T follicular helper cell (primary cell): ENCODE measurements around the gene MLEC.

ENCODE experiments used
- DNase-seq: peaks from one replicate; pipeline ENCODE4 v3.0.0-alpha.2; 2020; ENCODE audit warnings: low read depth
- total RNA-seq, 2 experiments: gene quantifications; one replicate each; lab custom pipeline; 2026; lab: John Stamatoyannopoulos, UW

Gene MLEC, protein sequence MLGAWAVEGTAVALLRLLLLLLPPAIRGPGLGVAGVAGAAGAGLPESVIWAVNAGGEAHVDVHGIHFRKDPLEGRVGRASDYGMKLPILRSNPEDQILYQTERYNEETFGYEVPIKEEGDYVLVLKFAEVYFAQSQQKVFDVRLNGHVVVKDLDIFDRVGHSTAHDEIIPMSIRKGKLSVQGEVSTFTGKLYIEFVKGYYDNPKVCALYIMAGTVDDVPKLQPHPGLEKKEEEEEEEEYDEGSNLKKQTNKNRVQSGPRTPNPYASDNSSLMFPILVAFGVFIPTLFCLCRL
- 148 to 266 reads per million in 2 experiments for total RNA-seq

DNA sequence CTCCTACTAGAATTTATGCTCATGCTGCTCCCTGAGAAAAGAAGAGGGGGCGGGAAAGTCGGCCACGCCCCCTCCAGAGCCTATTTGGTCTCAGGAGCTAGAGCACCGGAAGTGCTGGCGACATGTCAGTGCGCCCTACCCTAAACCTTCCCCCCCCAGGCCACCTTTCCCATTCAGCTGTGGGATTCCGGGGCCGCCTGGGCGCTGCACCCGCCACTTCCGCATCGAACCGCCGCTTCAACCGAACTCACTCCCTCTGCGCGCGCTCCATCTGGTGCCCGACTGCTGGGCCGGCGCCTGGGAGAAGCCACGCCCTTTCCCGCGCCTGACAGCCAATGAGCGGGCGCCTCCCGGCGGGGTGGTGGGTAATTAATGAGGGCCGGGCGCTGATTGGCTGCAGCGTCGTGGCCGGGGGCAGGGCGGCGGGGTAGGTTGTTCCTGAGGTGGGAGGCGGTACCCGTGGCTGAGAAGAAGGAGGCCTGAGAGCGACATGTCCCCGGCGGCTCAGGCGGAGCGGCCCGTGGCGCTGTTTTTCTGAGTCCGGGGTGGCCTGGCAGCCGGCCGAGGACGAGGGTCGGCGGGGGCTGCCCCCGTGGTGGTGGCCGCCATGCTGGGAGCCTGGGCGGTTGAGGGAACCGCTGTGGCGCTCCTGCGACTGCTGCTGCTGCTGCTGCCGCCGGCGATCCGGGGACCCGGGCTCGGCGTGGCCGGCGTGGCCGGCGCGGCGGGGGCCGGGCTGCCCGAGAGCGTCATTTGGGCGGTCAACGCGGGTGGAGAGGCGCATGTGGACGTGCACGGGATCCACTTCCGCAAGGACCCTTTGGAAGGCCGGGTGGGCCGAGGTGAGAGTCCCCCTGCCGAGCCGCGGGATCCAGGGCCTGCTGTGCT is at the start of gene MLEC:
Gene MLEC (plus strand): TSS at position 460 of the 888 bp plus-strand sequence. CDS start 148 bp downstream, at position 608.
- DNase-seq = peak; percentile 99

DNA sequence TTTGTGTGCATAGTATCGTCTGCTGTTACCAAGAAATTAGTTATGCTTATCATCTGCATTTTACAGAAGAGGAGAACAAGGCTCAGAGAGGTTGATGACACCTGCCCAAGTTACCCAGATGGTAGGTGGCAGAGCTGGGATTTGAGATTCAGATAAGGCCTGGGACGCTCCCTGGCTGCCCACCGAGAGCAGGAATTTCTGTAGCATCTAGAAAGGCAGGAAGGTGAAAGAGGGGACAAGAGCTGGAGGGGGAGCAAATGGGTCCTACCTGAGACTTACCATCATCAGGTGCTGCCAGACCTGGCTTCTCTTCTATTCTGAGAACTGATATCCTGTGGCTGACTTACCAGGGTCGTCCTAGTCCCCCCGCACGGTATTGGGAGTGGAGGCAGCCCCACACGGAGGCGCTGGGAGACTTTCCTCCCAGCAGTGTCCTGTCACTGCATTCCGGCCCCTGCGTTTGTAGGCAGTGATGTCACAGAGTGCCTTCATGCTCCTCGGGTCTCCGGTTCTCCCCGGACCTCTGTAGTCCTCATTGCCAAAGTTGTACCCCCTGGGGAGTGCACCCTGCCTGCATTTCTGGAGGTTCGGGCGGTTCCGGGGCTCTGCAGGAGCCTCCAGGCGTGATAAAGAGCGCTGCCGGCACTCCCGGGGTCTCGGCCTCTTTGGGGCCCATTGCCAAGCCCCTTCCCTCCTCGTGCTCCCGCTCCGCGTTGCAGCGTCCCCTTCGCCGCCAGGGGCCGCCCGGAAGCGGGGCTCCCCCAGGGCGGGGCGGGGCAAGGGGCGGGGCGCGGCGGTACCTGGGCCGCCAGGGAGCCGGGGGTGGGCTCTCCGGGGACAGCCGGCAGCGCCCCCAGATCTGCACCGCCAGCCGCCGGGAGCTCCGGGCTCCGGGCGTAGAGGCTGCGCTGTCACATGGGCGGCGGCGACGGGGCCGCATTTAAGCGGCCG is 46.9 kb upstream of the MLEC start, which contains the start of gene CABP1:
Gene CABP1 (plus strand): TSS at position 856 of the 951 bp plus-strand sequence. CDS start 60 bp downstream, at position 916.
- DNase-seq = peak; percentile 59

DNA sequence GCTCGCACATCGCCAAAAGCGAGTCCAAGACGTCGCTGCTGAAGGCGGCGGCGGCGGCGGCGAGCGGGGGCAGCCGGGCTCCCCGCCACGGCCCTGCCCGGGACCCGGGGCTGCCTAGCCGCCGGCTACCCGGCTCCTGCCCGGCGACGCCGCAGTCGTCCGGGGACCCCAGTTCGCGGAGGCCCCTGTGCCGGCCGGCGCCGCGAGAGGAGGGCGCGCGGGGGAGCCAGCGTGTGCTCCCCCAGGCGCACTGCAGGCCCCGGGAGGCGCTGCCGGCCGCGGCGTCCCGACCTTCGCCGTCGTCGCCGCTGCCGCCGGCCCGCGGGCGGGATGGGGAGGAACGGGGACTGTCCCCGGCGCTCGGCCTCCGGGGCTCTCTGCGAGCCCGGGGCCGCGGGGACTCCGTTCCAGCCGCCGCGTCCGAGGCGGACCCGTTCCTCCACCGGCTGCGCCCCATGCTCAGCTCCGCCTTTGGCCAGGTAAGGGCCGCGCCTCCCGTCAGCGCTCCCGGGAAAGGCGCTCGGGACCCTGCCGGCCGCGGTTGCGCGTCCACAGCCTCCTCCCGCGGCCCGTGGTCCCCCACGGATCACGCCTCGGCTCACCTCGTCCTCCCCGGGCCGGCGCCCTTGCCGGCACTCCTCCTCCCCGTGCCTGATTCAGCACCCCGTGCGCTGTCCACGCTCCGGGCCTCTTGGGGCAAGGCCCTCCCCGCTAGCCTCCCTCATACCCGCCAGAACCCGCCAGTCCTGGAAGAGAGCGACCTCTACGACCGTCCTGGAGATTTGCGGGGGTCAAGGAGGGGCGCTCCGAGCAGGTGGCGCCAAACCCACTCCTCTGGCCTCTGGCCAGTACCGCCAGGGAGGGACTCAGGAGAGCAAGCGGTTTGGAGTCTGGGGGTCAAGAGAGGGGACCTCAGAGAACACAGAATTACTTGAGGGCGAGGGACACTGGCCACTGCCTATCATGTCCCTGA is 45.8 kb upstream of the MLEC start:
- DNase-seq = peak; percentile 26

DNA sequence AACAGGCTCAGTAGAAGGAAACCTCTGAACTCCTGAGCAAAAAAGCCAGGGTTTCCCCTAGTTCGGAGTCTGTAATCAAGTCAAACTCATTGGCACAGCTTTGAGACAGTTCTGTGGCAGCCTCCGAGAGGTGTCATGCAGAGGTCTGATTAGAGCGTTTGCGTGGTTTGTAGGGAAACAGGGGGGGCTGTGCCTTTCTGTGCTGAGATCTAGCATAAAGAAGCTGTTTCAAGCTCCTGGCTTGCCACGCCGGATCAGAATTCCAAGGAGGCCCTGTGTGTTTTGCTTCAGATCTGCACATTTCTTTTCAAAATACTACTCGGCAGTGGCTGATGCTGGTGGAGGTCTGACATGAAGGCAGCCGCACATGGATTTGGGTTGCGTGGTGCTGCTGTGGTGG is 44.8 kb upstream of the MLEC start:
- DNase-seq = no peak

DNA sequence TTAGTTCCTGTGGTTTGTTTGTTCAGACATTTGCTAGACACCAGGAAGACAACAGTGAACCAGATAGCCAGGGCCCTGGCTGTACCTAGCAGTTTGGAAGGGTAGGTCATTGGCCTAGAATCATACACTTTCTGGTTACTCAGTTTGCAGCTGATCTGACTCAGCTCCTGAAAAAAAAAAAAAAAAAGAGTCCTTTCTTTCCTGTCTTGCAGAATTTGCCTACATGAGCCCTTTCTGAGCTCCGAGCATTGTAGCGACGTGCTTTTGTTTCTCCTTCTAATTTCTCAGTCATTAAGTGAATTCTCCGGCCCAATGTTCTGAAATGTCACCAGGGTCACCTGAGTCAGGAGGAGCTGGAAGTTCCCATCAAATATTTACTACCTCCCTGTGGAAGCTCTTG is 44.1 kb upstream of the MLEC start:
- no peak for DNase-seq

DNA sequence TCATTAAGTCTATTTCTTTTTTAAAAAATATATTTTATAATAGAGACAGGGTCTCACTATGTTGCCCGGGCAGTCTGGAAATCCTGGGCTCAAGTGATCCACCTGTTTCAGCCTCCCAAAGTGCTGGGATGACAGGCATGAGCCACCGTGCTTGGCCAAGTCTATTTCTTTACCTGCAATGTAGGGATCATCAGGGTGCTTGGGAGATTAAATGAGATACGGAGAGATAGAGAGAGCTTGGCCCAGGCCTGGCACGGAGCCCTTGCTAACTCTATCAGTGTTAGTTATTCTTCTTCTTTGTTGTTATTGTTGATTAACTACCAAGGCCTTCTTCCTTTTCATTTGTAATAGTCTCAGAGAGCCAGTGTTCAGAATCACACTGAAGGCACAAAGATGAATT is 43.4 kb upstream of the MLEC start:
- no peak for DNase-seq

DNA sequence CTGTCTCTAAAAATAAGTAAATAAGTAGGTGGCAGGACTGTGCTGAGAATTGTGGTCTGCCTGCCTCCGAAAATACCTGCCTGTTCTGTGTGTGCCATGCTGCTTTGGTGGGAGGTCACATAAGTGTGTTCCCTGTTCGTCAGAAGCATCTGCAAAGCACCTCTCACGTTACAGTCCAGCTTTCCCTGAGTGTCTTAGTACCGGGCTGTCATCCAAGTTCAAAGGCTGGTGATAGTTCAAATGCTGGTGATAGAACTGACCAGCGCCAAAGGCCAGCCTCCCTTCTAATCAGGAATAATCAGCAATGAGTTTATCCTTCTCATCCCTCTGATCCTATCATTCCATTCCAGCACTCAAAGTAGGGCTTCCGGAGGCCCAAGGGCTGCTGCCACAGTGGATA is 40.9 kb upstream of the MLEC start:
- DNase-seq = no peak

DNA sequence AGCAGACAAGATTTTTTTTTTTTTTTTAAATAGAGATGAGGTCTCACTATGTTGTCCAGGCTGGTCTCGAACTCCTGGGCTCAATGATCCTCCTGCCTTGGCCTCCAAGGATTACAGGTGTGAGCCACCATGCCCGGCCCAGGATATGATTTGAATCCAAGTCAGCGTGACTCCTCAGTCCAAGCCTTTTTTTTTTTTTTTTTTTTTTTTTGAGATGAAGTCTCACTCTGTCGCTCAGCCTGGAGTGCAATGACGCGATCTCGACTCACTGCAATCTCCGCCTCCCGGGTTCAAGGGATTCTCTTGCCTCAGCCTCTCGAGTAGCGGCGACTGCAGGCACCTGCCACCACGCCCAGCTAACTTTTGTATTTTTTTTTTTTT is 39.6 kb upstream of the MLEC start:
- DNase-seq = no peak

DNA sequence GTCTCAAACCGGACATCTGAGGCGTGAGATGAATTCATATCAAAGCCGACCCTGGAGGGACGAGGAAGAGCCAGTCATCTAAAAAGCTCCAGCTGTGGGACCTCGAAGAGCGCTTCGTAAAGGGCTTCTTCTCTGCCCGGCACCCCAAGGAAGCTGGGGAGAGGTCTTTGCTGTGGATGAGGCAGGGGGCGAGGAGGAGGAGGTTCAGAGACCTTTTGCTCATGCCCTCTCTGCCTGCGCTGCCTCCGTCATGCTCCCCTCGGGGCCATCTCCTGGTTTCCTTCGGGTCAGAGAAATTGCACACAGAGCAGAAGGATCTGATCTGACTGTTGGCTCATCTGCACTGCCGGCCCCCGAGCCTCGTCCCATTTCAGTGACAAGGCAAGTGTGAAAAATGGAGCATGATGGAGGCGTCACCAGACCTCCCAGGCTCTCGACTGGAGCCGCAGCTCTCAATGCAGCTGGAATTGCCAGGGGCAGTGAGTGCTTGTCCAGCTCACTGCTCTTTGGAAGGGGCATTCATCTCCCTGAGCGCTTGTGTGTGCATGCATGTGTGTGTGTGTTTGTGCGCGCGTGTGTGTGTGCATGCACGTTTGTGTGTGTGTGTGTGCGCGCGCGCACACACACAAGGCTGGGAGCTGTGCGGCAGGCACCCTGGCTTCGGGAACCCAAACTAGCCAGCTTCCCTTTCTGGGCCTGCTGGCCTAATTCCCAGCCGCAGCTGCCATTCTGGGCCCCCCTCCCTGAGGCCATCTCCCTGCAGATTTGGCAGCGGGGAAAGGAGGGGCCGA is 37.3 kb upstream of the MLEC start:
- no peak for DNase-seq

DNA sequence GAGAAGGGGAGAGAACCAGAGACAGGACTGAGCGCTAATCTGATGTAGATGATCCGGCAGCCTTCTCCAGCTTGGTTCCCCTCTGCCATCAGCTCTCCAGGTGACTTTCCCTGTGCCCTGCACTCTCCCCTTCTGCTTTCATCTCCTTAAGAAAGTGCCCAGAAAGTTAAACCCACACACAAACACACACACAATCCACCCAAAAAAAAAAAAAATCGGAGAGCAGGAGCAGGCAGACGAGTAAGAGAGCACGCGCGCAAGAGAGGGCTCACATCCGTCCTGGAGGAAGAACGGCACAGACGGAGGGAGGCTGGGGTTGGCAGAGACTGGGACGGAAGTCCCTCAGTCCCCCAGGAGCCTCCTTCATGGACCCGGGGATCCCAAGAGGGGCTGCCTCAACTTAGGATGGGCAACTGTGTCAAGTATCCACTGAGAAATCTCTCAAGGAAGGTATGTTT is 36.7 kb upstream of the MLEC start:
- DNase-seq = no peak

DNA sequence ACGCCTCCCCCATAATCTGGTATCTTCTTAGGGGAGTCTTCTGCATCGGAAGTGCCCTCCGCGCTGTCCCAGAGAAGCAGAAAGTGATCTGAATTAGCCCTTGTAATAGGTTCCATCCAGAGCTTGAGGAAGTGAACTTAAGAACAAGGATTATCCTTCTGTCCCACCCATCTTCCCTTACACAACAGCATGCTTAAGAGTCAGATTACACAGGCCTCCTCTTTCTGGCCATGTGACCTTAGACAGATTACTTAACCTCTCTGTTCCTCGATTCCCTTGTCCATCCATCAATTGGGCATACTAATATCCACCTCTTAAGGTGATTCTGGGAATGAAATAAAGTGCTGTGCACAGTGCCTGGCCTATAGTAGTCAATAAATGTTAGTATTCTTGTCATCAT is 35.1 kb upstream of the MLEC start:
- no peak for DNase-seq

DNA sequence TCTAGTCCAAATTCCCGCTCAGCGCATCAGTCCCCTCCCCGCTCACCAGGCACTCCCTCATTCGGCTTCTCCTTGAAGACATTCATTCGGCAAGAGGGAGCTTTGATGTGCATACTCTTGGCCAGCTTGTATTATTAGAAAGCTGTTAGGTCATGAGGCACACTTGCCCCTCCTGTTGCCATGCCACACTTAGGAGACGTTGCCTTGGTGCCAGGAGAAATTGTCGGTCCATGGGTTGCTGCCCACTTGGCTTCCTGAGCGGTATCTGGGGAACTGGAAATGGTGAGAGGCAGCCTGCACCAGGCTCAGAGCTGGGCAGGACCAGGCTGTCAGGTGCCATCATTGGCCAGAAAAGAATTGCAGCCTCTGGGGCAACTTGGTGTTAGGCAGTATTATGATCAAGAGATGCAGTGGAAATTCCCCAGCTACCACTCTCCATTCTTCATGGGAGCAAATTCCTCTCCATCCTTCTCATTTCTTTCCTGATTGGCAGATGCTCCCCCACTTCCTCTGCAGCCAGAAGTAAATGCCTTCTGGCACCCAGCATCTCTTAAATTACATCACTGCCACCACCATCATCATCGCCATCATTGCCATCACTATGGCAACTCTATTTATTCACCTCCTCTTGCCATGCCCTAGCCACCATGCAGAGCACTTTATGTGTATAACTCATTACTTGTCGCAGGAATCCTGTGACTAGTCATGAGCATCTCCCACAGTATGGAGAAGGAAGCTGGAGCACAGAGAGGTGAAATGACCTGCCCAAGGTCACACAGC is 34.1 kb upstream of the MLEC start:
- DNase-seq = no peak

DNA sequence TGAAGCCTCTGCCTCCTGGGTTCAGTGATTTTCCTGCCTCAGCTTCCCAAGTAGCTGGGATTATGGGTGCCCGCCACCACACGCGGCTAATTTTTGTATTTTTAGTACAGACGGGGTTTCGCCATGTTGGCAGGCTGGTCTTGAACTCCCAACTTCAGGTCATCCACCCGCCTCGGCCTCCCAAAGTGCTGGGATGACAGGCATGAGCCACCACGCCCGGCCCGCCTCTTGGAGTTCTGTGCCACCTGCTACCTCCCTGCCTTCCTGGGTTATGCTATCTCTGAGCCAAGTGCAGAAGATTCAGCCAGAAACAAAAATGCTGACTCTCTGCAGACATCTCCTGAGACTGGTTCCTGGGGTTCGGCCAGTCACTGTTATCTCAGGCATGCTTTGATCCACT is 33.3 kb upstream of the MLEC start:
- DNase-seq = no peak

DNA sequence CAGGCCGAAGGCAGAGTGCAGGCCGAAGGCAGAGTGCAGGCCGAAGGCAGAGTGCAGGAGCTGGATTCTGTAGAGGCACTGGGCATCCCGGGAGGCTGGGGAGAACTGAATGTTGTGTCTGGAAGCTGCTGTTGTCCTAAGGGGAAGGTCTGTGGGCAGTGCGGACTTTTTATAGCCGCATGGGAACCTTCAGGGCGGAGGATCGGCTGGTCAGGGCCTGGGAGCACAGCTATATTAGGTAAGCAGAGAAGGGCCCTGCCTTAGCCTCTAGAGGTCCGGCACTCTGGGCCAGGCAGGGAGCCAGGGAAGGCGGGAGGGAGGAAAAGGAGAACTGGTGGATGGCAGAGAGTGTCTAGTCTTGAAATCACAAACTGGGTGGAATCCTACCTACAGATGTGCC is 32.3 kb upstream of the MLEC start:
- no peak for DNase-seq

DNA sequence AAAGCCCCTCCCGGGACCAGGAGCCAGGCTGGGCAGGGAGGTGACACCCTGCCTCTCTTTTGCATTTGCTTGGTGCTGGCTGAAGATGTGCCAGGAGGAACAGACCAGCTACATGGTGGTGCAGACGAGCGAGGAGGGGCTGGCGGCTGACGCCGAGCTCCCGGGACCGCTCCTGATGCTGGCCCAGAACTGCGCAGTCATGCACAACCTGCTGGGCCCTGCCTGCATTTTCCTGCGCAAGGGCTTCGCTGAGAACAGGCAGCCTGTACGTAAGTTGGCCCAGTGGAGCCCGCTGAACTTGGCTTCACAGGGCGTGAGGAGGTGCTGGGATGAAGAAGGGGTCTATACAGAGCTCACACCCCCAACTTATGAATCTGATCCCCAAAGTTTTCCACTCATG is 30.9 kb upstream of the MLEC start:
- DNase-seq = no peak

DNA sequence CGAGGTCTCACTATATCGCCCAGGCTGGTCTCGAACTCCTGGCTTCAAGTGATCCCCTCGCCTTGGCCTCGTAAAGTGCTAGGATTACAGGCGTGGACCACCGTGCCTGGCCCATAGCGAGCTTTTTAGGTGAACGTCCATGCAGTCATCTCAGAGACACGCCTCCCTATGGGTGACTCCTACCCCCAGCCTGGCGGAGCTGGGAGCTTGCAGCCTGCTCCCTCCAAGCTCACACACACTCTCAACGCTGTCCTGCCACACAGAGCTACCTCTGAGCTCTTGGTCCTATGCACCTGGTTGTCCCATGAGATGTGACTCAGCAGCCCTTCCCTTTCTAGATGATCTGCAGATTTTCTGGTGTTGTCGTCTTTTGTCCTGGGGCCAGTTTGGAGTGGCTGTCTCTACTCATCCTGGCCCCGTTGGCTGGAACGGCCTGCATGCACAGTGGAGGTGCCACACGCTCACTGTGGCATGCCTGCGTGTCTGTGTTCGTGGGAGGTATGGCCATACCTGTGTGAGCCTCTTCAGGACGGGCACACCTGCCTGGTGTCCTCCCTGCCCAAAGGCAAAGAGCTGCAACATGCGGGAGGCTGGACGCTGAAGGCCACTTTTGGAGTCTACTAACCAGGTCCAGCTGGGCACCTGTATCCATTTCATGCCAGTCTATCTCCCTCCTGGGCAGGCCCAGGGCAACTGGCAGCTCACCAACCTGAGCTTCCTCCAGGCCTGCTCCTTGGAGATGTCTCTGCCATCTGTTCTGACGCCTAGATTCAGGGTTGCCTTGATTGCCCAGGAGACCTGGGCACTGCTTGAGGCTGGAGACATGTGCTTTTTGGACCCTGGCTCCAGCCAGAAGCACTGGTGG is 28.4 kb upstream of the MLEC start:
- DNase-seq = no peak

DNA sequence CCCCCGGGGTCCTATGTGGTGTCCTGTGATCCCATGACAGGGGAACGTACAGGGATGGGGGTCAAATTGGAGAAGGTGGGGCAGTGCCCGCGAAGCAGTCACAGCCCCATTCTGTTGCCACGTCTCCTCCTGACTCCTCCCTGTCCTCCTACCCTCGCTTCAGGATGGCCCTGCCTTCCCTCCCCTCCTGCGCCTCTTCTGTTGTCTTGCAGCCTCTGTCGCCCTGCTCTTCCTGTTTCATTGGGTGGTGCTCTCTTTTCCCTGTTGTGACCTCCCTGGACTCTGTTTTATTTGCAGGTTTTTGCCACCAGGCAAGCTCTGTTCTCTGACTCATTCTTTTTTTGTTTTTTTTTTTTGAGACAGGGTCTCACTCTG is 27.8 kb upstream of the MLEC start:
- no peak for DNase-seq

DNA sequence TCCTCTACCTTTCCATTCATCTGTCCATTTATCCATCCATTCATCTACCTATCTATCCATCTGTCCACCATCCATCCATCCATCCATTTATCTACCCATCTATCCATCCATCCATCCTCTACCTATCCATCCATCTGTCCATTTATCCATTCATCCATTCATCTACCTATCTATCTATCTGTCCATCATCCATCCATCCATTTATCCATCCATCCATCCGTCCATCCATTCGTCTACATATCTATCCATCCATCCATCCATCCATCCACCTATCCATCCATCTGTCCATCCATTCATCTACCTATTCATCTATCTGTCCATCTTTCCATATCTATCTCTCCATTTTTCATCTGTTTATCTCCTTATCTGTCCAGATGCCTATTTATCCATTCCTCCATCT is 25.5 kb upstream of the MLEC start:
- DNase-seq = no peak
